HFF-Myc (cell line): ENCODE results near the gene EPB41L2.

Source experiments
- DNase-seq: peaks from one replicate; pipeline ENCODE4 v3.0.0-alpha.2; 2011; ENCODE audit warnings: low read depth; ENCODE audit errors: extremely low read depth
- H3K4me3 ChIP-seq: replicated peaks from 2 replicates; pipeline ENCODE4 v1.5.1; 2011; ENCODE audit warnings: low read depth, mild to moderate bottlenecking, control low read depth, low read length
- CTCF ChIP-seq: IDR thresholded peaks from 2 replicates; pipeline ENCODE4 v1.5.1; 2012; ENCODE audit warnings: mild to moderate bottlenecking, low read depth, low read length, control low read depth; ENCODE audit errors: missing control alignments

The EPB41L2 gene

GRCh38 chr6:130825772-130826441 is 237.1 kb downstream of the EPB41L2 start:
- no peak for DNase-seq

GRCh38 chr6:130824978-130825694 is 237.9 kb downstream of the EPB41L2 start:
- no peak for DNase-seq
- H3K4me3 ChIP-seq: no peak overlapping the region
- TF ChIP-seq CTCF: no peak

More at GRCh38 chr6:130825772-130826441, 237.1 kb downstream of the EPB41L2 start:
- TF ChIP-seq CTCF: no peak
- no peak overlapping the region for H3K4me3 ChIP-seq

GRCh38 chr6:130822736-130823135 is 240.3 kb downstream of the EPB41L2 start:
- TF ChIP-seq CTCF: no peak
- DNase-seq: no peak

GRCh38 chr6:130815200-130816071 is 247.6 kb downstream of the EPB41L2 start:
- DNase-seq: no peak
- TF ChIP-seq CTCF: no peak
- no peak overlapping the region for H3K4me3 ChIP-seq

More at GRCh38 chr6:130822736-130823135, 240.3 kb downstream of the EPB41L2 start:
- H3K4me3 ChIP-seq: no peak overlapping the region

- DNase-seq: no peak
- H3K4me3 ChIP-seq: no peak overlapping the region
- no peak for TF ChIP-seq CTCF
Observed at GRCh38 chr6:130814506-130814905, 248.5 kb downstream of the EPB41L2 start.

- no peak for DNase-seq
- no peak overlapping the region for H3K4me3 ChIP-seq
- no peak for TF ChIP-seq CTCF
Observed at GRCh38 chr6:130811932-130812331, 251.1 kb downstream of the EPB41L2 start.
